NOMO-1 treated with dmso at 0.1 percent for 144 hours (cell line): ENCODE data around the gene NIN.
"Not testable (repeated sequence)": the region's sequence is repeated elsewhere in the genome, so short reads cannot be mapped to it uniquely, and the experiment has no call there.

Experiments
- DNase-seq: peaks from one replicate; lab custom pipeline; 2025; ENCODE audit not compliant: unreplicated experiment; lab: John Stamatoyannopoulos, UW

Gene NIN

DNA sequence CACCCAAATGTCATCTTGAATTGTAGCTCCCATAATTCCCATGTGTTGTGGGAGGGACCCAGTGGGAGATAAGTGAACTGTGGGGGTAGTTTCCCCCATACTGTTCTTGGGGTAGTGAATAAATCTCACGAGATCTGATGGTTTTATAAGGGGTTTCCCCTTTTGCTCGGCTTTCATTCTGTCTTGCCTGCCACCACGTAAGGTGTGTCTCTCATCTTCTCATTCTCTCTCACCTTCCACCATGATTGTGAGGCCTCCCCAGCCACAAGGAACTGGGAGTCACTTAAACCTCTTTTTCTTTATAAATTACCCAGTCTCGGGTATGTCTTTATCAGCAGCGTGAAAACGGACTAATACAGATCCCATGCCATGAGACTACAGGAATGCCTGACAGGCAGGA lies 11.7 kb downstream of the NIN start:
- not testable (repeated sequence) for DNase-seq

DNA sequence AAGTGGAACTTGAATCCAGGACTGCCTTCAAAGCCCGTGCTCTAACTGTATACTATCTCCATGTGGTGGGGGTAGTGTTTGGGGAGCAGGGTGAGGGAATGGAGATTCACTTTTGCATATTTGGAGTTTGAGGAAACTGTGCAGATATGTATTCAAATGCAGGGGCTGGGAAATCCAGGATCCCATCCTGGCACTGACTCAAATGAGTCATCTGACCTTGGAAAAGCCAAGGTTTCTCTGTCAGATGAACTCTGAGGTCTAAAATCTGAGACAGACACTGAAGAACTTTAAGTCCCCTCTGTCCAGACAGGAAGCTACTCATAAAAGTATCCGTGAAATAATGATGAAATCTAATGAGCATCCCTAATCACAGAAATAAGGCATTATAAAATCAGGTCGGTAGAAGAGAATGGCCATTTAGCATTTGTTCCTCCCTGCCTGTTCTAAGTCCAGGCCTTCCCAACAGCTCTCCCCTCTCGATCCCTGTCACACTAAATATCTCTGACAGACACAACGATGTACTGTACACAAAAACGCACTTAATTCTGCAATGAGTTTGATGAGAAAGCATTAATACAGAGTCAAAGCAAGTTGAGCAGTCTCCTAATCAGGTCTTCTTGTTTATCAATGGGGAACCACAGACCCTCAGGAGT lies 14.4 kb downstream of the NIN start:
- DNase-seq, result no peak

DNA sequence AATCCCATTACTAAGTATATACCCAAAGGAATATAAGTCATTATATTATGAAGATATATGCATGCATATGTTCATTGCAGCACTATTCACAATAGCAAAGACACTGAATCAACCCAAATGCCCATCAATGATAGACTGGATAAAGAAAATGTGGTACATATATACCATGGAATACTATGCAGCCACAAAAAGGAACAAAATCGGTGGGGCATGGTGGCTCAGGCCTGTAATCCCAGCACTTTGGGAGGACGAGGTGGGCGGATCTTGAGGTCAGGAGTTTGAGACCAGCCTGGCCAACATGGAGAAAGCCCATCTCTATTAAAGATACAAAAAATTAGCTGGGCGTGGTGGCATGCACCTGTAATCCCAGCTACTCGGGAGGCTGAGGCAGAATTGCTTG lies 15.4 kb downstream of the NIN start:
- DNase-seq, result not testable (repeated sequence)

DNA sequence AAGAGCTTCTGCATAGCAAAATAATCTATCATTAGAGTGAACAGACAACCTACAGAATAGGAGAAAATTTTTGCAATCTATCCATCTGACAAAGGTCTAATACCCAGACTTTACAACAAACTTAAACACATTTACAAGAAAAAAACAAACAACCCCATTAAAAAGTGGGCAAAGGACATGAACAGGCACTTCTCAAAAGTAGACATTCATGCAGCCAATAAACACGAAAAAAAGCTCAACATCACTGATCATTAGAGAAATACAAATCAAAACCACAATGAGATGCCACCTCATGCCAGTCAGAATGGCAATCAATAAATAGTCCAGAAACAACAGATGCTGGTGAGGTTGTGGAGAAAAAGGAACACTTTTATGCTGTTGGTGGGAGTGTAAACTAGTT lies 15.9 kb downstream of the NIN start:
- not testable (repeated sequence) for DNase-seq

DNA sequence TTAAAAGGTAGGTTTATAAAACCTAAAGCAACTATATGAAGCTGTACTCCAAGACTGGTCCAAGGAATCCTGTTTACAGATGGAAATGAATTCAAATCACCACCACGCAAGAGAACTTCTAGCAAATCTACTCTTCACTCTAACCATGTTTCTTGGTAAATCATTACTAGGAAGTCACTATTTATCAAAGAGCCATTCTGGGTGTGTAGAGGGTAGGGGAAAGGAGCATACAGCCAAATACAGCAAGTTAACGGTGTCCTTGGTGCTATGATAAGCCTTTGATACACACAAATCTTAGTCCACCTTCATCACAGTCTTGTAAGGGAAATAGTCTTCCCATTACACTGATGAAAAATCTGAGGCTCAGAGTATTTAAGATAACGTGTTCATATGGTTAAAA lies 16.8 kb downstream of the NIN start:
- no peak for DNase-seq

DNA sequence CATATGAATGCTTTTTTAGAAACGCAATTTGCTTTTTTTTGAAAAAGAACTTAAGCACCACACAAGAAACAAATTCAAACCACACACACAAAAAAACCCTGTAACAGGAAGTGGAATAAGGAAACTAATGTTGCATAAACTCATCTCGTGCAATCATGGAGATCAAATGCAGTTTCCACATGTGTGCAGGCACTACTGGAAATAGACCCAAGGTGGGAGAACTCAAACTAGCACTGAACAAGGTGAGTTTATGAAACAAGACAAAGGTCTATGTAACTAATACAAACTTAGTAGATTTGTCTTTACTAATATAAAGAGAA lies 17.5 kb downstream of the NIN start:
- peak; percentile 47 for DNase-seq

DNA sequence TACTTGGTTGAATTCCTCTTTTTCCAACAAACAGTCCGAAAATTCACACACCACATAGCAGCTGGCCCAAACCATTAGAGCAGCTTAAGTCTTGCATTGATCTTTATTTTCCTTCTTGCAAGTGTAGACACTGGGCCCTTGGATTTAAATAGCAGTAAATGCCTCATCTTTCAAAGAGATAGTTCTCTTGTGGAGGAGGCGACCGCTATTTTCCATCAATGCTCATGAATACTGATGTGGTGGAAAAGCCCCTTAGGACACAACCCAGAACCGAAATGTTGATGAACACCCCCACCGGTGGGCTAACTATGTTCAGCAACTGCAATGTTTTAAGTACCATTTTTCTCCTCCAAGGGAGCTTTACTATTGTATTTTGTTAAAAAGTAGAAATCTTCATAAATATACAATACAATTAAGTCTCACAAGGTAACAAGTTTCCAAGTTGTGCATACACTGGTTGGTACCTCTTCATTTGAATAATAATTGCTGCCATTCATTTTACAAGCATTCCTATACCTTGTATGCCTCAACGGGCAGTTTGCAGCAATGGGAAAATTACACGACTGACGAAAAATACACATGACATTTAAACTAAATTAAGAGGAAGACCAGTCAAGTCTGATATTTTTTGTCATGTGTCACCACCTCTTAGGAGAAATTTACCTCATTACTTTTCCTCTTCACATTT lies 18.0 kb downstream of the NIN start:
- DNase-seq, result no peak

DNA sequence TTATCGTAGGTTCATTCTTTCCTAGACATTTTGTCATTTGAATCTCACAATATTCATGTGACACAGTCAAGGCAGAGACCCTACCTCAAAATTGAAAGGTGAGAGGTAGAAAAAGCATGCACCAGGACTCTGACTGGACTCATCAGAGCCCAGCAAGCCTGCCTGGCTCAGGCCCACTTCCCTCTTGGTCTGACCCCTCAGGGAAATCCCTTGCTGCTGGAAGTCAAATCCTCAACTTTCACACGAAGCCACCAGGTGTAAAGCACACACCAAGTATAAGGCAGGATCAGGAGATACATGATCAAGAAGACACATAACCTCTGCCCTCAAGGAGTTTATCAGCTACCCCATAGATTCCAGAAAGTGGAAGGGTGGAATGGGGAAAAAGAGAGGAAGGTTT lies 18.8 kb downstream of the NIN start:
- no peak for DNase-seq

DNA sequence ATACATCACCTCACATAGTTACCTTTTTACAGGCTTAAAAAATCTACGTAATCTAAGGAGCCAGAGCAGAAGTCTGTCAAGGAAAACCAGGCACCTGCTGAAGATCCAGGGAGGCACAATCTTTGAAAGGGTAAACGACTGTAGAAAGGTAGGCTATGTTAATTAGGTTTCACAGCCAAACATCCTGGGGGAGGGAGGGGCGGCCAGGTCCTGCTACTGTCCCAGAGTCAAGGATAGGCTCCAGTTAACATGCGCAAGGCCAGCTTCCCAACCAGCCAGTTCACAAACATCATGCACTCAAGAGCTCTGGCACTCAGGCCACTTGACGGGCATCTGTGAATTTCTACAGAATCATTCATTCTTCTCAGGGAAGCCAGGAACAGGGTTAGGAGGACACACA lies 22.9 kb downstream of the NIN start:
- no peak for DNase-seq

DNA sequence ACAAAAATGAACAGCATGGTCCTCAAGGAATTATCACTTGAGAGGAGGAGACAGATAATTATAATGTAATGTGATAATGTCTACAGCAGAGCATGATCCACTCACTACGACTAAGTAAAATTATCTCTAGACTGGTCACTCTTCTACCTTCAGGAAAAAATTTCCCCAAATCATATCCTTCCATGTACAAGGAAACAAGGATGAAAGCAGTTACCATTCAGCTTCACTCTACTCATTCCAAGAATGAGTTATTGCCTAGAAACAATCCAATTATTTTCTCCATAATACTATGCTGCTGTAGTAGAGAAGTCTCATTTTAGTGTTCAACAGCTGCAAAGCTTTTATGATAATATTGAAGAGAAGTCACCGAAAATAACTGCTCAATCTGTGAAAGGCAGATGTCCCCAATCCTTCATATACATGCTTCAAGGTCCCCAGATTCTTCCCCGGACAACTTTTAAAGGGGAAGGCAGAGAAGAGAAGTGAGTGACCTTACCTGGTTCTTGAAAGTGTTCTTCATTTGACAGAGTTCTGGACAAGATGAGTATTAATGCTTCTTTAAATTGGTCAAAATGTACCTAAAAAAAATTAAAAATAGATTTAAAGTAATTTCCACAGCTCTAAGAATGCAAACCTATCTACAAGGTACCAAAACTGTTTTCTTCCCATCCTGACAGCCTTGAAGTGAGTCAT lies 24.6 kb downstream of the NIN start:
- DNase-seq, result no peak

DNA sequence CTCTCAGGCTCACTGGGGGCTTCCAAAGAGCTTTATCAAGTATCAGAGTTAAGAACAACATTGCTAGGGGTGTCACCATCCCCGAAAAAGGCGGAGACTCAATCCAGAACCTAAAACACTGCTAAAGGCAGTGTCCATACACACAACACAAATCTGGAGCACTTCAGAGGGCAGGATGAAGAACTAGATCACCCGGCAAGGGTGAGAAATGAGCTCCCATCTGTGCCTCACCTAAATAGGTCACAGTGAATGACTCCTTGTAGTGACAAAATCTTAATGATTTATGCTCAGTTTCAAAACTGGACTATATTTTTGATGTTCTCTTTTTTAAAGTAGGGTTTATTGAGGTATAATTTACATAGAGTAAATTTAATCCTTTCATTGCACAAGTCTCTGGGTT lies 25.6 kb downstream of the NIN start:
- no peak for DNase-seq

DNA sequence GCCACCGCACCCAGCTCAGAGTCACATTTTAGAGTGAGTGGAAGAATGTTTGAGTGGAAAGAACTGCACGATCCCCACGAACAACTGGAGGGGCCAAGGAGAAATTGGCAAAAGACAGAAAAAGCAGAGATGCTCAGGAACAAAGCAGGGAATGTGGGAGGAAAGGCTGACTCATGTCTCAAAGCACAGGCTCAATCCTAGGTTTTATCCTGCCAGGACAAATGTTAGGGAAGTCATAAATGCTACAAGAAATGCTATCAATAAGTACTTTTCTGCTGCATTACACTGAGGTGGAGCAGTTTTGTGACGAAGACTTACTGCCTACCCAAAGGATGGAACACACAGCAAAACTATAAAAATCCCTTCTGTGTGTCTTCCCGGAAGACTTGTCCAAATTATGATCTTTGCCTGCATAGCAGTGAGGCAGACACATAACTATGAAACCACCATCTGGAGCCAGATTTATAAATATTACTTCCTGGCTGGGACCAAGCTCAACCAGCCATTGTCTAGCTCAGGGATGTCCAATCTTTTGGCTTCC lies 26.7 kb downstream of the NIN start:
- DNase-seq, result no peak

DNA sequence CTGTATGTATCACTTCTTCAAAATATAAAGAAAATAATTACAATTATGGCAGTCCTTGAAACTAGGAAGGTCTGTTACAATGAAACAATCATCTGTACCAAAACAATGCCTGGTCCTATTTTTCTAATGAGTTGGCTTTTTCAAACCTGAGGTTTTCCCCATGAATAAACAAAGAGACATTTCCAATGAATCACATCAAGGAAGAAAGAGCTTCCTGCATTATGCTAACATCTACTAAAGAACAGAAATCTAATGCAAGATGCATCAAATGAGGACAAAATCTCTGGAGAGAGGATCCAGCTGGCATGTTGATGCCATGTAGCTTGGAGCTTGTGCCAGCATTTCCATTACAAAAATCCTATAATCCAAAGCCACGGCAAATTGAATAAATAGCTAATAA lies 29.3 kb downstream of the NIN start:
- no peak for DNase-seq

DNA sequence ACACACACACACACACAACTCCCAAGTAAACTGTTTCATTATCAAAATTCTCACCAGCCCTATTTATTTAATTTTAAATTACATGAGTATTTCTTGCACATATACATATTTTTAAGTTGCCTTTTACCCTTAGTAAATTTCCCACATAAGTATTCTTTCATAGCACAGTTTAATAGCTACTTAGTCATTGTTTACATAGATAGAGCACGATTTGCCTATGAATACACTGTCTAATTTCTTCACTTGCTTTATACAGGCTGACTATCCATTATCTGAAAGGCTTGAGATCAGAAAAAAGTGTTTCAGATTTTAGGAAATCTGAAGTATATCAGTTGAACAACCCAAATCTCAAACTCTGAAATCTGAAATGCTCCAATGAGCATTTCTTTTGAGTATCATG lies 30.9 kb downstream of the NIN start:
- no peak for DNase-seq

DNA sequence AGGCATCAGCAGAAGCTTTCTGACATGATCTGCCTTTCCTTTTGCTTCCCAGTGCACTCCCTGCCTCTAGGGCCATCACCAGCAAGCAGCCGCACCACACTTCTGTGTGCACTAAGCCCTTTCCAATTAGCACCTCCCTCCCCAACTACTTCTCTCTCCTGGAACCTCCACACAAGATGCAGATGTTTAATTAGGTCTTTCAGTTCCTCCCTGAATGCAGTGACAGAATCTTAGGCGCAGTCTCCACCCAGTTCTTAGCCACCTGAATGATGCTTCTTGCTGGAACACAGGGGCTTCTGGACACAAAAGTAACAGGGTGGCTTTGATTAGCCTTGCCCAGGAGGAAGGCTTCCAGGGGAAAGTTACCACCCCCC lies 32.9 kb downstream of the NIN start:
- peak; percentile 12 for DNase-seq

DNA sequence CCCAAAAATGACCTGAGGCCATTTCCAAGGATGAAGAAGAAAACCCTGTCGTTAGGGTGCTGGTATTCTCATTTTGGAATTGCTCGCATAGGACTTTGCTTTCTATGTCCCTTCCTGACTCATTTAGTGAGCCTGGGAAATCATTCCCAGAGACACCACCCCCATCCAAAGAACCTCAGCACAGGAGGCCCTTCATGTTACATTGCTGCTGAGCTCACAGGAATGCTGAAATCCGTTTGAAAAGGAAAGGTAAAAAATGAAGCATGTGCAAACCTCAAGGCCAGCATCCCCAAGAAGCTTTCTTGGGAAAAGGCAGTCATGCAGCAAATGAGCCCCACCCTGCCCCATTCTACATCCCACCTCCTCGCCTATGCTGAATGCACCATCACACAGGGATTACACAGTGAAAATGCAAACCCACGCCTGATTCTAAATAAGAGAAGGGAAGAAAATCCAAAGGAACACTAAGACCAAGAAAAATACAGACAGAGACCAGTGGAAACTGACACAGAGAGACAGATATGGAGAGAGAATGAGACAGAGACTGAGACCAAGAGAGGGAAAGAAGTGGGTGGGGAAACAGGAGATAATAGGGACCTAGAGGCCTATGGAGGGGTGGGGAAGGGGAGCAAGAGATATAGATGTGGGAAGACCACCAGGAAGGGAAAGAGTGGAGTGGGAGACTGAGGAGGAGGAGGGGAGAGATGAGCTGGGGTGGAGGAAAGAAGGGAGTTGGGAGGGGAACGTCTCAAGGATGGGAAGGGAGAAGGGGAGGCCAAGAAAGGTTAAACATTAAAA lies 33.5 kb downstream of the NIN start:
- DNase-seq, result no peak

DNA sequence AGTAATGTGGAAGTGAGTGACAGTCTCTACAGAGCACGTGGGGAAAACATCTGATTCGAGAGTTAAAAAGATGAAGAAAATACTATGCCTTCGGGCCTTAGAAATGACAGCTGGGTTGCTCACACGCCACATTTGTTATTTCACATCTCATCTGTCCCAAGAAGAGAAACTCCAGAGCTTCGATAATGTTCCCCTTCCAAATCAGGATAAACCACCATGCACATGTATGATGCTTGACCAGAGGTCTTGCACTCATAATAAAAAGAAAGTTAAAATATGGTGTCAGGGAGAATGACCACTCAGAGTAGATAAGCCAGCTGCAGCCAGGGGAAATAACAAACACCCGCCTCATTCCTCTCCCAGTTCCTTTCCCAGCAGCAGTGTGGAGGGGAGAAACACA lies 34.6 kb downstream of the NIN start:
- no peak for DNase-seq

DNA sequence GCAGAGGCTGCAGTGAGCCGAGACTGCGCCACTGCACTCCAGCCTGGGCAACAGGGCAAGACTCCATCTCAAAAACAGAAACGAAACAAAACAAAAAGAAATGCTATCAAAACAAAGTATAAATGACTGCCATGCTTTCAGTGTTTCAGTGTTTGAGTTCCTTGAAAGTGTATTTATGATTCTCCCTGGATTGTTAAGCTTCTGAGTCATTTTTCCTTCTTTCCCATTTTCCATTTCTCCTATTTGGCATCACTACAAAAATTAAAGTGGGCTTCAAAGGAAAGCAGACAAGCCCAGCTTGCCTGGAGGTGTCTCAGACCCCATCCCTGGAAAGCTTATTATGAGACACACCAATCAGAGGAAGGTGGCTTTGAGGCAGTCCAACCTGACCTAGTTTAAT lies 35.1 kb downstream of the NIN start:
- no peak for DNase-seq

DNA sequence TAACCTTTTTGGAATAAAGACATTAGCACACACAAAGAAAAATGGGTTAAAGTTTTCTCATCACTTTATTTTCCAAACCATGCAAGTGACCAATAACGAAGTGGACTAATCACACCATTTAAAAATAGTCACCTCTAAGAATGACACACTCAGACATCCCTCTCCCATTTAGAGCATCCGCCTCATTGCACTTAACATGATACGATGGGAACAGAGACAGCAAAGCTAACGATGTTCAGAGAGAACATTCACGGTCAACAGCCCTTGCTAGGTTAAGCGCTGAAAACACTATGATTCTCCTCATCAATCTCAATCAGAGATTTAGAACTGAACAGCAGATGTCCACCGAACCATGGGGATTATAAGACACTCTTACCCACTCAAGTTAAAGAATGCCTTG lies 35.8 kb downstream of the NIN start:
- DNase-seq, result no peak

DNA sequence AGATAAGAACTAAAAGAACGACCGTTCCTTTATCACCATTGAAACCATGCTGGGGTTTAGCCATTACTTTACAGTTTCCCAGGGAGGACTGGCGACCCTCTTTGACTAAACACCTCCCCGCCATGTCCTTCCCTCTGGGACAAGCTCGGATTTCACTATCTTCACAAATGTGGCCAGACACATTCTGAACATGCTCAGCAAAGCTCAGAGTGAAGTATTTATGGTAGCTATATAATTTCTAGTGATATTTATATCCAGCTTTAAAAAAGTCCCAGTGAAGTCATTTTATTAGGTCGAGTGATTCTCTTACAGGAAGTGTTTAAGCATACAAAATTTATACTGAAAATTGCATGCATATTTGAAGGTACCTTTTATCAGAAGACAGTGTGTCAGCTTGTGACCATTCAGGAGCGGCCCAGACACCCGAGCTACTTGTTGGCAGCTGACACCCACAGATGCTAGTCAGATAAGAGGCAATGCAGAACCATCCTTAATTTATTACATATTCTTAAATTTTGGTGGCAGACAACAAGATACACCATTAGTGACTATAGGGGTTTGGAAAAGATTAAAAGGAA lies 36.8 kb downstream of the NIN start:
- DNase-seq, result no peak

DNA sequence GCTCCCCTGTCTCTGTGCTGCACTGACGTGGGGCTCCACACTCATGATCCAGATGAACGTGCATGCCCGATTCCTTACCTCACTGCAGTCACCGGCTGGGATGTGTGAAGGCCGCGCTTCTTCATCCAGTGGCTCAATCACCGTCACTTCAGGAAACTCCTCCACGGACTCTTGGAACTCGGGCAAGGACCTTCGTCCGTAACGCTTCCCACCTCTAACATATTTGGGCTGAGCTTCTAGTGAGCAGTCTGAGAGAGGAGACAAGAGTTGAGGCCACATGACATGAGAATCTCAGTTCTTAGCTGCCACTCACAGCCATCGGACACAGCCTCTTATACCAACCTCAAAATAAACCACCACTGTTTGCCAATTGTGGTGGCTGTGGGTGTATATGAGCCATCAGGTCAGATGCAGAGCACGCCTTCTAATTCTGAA lies 38.3 kb downstream of the NIN start:
- DNase-seq, result no peak
